HG03558 (cell line): ENCODE results near the gene NXNL1.

Experiments used
- ATAC-seq: cut with Tn5 transposase; IDR thresholded peaks from one replicate; pipeline ENCODE4 v1.9.1; 2021; ENCODE audit warnings: moderate number of reproducible peaks; ENCODE audit not compliant: unreplicated experiment; ENCODE audit errors: extremely low read depth

The NXNL1 gene

GRCh38 chr19:17466487-17466850 is 5.7 kb upstream of the NXNL1 start:
- ATAC-seq, result no peak

DNA sequence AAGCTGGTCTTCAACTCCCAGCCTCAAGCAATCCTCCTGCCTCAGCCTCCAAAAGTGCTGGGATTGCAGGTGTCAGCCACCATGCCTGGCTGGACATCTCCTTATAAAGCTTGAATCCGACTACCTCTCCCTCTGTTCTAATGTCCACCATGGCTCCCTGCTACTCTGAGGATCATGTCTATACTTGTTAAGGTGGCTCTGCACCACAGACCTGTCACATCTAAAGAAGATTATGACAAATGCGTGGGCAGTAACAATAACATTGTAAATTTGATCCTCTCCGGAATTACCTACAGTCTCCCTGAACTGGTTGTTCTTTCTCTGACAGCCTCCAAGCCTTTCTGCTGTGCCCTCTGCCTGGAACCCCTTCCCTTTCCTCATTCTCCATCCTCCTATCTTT is 1.8 kb downstream of the NXNL1 start:
- ATAC-seq, result no peak

GRCh38 chr19:17457616-17458015 is 3.1 kb downstream of the NXNL1 start:
- no peak for ATAC-seq

GRCh38 chr19:17456127-17456526 is 4.6 kb downstream of the NXNL1 start:
- ATAC-seq, result no peak

DNA sequence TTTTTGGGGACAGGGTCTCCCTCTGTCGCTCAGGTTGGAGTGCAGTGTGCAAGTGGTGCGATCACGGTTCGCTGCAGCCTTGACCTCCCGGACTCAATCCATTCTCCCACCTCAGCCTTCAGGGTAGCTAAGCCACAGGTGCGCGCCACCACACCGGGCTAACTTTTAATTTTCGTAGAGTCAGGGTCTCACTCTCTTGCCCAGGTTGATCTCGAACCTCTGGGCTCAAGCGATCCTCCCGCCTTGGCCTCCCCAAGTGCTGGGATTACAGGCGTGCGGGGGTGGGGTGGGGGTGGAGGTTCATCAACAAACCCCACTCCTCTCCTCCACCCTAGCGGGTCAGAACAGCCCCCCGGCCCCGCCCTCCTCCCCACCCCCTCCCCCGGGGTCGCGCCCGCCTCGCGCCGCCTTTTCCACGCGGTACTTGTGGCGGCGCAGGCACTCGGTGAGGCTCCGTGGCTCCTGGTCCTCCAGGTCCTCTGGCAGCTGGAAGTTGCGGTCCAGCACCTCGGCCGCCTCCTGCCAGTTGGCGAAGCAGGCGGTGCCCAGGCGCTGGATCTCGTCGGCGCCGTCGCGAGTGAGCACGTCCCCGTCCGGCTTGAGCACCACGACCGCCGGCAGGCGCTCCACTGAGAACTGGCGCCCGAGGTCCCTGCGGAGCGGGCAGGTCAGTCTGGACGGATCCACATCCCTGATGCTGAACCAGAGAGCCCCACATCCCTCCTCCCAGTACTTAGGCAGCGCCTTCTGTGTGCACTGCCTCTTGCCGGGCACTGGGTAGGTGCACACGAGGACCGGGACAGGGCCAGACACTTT is 5.2 kb downstream of the NXNL1 start:
- no peak for ATAC-seq

- ATAC-seq, result no peak
These were observed 6.1 kb downstream of the NXNL1 start for GRCh38 chr19:17454576-17455071.

DNA sequence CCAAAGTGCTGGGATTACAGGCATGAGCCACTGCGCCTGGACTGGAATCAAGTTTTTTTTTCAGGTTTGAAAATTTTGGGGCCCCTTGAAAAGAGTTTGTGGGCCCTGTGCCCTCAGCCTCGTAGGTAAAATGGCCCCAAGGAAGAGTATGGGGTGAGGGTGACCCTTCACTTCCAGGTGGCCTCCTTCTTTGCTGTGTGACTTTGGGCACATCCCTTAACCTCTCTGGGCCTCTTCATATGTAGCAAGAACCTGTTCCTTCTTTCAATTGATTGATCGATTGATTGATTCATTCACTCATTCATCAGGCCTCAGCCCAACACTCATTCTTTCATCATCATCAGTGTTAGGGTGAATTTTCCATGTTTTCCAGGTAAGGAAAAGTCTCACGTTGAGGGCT is 8.9 kb downstream of the NXNL1 start:
- no peak for ATAC-seq

DNA sequence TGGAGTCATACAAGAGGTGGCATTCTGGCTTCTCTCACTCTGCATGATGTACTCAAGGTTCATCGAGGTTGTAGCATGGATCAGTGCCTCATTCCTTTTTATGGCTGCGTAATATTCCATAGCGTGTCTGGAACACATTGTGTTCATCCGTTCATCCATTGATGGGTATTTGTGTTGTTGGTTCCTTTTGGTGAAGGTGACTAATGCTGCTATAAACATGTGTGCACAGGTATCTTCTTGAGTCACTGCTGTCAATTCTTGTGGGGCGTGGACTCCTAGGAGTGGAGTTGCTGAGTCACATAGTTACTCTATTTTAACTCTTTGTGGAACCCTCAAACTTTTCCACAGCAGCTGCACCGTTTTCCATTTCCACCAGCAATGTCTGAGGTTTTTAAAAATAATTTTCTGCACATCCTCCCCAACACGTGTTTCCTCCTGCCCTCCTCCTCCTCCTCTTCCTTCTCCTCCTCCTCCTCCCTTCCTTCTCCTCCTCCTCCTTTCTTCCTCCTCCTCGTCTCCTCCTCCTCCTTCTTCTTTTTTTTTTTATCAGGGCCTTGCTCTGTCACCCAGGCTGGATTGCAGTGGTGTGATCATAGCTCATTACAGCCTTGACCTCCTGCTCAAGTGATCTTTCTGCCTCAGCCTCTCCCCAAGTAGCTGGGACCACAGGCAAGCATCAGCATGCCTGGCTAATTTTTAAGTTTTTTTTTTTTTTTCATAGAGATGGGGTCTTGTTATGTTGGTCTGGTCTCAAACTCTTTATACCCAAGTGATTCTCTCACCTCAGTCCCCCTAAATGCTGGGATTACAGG is 10.3 kb downstream of the NXNL1 start:
- ATAC-seq, result no peak

GRCh38 chr19:17448131-17448967 is 12.4 kb downstream of the NXNL1 start, which contains the start of gene TMEM221:
TSS of gene TMEM221 (minus strand) at chr19:17448668. CDS start at chr19:17448462, 206 bp downstream.
- ATAC-seq, result no peak

- ATAC-seq, result no peak
These were observed 13.0 kb downstream of the NXNL1 start for GRCh38 chr19:17447704-17448130.

- ATAC-seq, result no peak
These were observed 15.1 kb downstream of the NXNL1 start for GRCh38 chr19:17445526-17446165.

GRCh38 chr19:17441241-17442021 is 19.3 kb downstream of the NXNL1 start:
- no peak for ATAC-seq

DNA sequence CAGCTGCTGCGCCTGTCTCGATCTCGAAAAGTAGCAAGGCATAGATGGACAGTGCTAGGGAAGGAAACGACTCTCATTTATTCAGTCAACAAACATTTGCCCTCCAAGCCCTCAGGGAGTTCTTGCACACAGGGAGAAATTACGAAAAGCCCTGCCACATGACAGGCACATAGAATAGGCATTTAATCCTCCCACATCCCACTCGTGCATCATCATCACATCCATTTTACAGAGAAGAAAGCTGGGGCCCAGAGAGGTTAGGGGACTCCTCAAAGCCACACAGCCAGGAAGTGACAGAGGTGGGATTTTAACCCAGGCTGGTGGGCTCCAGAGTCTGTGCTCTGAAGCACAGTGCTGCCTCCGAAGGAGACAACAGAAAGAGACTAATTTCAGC is 23.9 kb downstream of the NXNL1 start:
- no peak for ATAC-seq

GRCh38 chr19:17436094-17436873 is 24.4 kb downstream of the NXNL1 start:
- no peak for ATAC-seq

DNA sequence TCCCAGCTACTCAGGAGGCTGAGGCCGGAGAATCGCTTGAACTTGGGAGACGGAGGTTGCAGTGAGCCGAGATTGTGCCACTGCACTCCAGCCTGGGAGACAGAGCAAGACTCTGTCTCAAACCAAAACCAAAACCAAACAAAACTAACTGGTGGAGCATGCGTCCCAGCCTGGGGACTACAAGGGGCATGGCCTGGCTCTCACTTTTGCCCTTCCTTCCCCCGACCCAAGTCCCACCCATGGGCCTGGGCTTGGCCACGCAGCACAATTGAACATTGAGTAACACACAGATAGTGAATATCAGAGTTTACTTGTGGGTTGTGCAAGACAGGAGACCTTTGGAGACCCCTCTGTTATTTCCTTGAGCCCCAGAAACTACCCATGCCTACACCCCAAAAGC is 25.5 kb downstream of the NXNL1 start:
- ATAC-seq, result no peak

- no peak for ATAC-seq
These were observed 29.3 kb downstream of the NXNL1 start for GRCh38 chr19:17431417-17431816.

GRCh38 chr19:17429641-17430113 is 31.0 kb downstream of the NXNL1 start:
- ATAC-seq, result no peak

DNA sequence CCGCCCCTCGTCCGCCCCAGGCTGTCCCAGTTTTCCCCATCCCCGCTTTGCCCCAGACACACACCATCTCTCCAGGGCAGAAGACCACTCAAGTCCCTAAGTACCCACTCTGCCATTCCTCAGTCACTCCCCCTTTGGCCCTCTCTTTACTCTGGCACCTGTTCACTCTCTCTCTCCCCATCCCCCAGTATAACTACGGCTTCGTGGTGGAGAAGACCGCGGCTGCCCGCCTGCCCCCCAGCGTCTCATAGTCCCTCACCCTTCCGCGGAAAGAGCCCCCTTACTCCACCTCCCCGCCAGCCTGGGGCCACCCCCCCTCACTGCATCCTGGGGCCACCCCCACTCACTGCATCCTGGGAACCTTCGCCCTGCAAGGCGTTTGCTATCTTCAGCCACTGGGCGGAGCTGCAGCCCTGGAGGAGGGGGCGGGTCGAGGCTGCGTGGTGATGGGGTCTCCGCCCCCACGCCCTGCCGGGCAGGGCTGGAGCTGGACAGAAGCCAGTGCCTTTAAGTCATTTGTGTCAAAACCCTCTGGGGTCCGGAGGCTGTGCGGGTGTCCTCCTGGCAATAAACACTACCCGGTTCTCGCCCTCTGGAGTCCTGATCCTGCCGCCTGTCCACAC is 35.9 kb downstream of the NXNL1 start:
- no peak for ATAC-seq
